ENCODE measurements around the gene EFHC1.

Gene EFHC1

GRCh38 chr6:52513464-52513863, 93.3 kb downstream of the EFHC1 start:
- DNase-seq (ENCODE audit: low read depth): no peak
- no peak for TF ChIP-seq CTCF (IDR thresholded peaks at IDR 0.05; ENCODE audit: low read depth, low read length, missing control alignments)

GRCh38 chr6:52513896-52514295, 93.8 kb downstream of the EFHC1 start:
- no peak for DNase-seq (ENCODE audit: low read depth)
- H3K4me3 ChIP-seq (ENCODE audit: low read depth, low read length): no peak overlapping the region
- TF ChIP-seq CTCF (IDR thresholded peaks at IDR 0.05; ENCODE audit: low read depth, low read length, missing control alignments): no peak
- in situ Hi-C loops (cut with HindIII; ENCODE audit: low sequenced_read_pairs): no loop called here

More at GRCh38 chr6:52513464-52513863, 93.3 kb downstream of the EFHC1 start:
- in situ Hi-C loops (cut with HindIII; ENCODE audit: low sequenced_read_pairs): no loop called here
- H3K4me3 ChIP-seq (ENCODE audit: low read depth, low read length): no peak overlapping the region

GRCh38 chr6:52514514-52514913, 94.4 kb downstream of the EFHC1 start:
- in situ Hi-C loops (cut with HindIII; ENCODE audit: low sequenced_read_pairs): no loop called here
- no peak for TF ChIP-seq CTCF (IDR thresholded peaks at IDR 0.05; ENCODE audit: low read depth, low read length, missing control alignments)
- no peak for DNase-seq (ENCODE audit: low read depth)
- H3K4me3 ChIP-seq (ENCODE audit: low read depth, low read length): no peak overlapping the region

GRCh38 chr6:52515219-52515960, 95.2 kb downstream of the EFHC1 start:
- in situ Hi-C loops (cut with HindIII; ENCODE audit: low sequenced_read_pairs): no loop called here
- DNase-seq (ENCODE audit: low read depth): no peak
- no peak for TF ChIP-seq CTCF (IDR thresholded peaks at IDR 0.05; ENCODE audit: low read depth, low read length, missing control alignments)
- H3K4me3 ChIP-seq (ENCODE audit: low read depth, low read length): no peak overlapping the region

GRCh38 chr6:52516269-52516668, 96.1 kb downstream of the EFHC1 start:
- TF ChIP-seq CTCF (IDR thresholded peaks at IDR 0.05; ENCODE audit: low read depth, low read length, missing control alignments): no peak
- H3K4me3 ChIP-seq (ENCODE audit: low read depth, low read length): no peak overlapping the region
- no peak for DNase-seq (ENCODE audit: low read depth)
- in situ Hi-C loops (cut with HindIII; ENCODE audit: low sequenced_read_pairs): no loop called here

GRCh38 chr6:52516943-52517342, 96.8 kb downstream of the EFHC1 start:
- in situ Hi-C loops (cut with HindIII; ENCODE audit: low sequenced_read_pairs): no loop called here
- H3K4me3 ChIP-seq (ENCODE audit: low read depth, low read length): no peak overlapping the region
- TF ChIP-seq CTCF (IDR thresholded peaks at IDR 0.05; ENCODE audit: low read depth, low read length, missing control alignments): no peak
- no peak for DNase-seq (ENCODE audit: low read depth)
